GM06990 (cell line): ENCODE results near the gene FHOD3.

Experiments
- DNase-seq: peaks from one replicate; pipeline ENCODE4 v3.0.0-alpha.2; 2011; ENCODE audit not compliant: insufficient read length; ENCODE audit errors: extremely low read depth
- H3K27me3 ChIP-seq: replicated peaks from 2 replicates; pipeline ENCODE4 v1.6.0; 2011; ENCODE audit warnings: low read length; ENCODE audit not compliant: control insufficient read depth, insufficient read depth
- H3K36me3 ChIP-seq: 2 replicates; pipeline ENCODE4 v1.5.1; 2011; ENCODE audit warnings: low read length; ENCODE audit not compliant: control insufficient read depth, insufficient read depth
- H3K4me3 ChIP-seq: replicated peaks from 2 replicates; pipeline ENCODE4 v1.5.1; 2011; ENCODE audit warnings: low read depth, mild to moderate bottlenecking, control low read depth, low read length
- CTCF ChIP-seq: IDR thresholded peaks from 2 replicates; pipeline ENCODE4 v1.5.1; 2011; ENCODE audit warnings: low read length, control low read depth, mild to moderate bottlenecking, inconsistent platforms; ENCODE audit not compliant: insufficient read depth, poor library complexity, severe bottlenecking

Gene FHOD3

DNA sequence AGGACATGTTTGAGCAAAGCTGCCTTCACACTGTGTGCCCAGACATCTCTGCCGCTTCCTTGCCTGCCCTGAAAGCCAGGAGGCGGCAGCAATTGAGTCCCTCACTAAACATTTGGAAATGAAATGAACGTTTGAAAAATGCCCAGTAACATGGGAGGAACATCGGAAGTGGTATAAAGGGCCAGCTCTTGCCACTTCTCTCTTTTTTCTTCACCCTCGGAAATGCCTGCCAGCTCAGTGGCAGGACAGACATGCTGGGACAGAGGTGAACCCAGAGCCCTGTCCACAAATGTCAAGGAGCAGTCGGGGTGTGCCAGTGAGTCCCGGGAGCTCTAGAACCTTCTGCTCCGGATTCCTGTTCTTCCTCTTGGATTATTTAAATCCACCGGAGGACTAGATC lies 485.2 kb downstream of the FHOD3 start:
- H3K27me3 ChIP-seq, result no peaks in the 10 kb centered on the region
- no peak overlapping the region for H3K4me3 ChIP-seq
- DNase-seq, result no peak
- peaks cover 7% of the 10 kb centered on the region for H3K36me3 ChIP-seq
- TF ChIP-seq CTCF, result no peak

- no peak overlapping the region for H3K4me3 ChIP-seq
- TF ChIP-seq CTCF, result no peak
- no peak for DNase-seq
- H3K36me3 ChIP-seq, result peaks cover 6% of the 10 kb centered on the region
- no peaks in the 10 kb centered on the region for H3K27me3 ChIP-seq
These were observed 486.3 kb downstream of the FHOD3 start for GRCh38 chr18:36783792-36784191.

- DNase-seq, result no peak
- H3K4me3 ChIP-seq, result no peak overlapping the region
- H3K36me3 ChIP-seq, result peaks cover 2% of the 10 kb centered on the region
- no peaks in the 10 kb centered on the region for H3K27me3 ChIP-seq
- no peak for TF ChIP-seq CTCF
These were observed 489.2 kb downstream of the FHOD3 start for GRCh38 chr18:36786686-36787085.

DNA sequence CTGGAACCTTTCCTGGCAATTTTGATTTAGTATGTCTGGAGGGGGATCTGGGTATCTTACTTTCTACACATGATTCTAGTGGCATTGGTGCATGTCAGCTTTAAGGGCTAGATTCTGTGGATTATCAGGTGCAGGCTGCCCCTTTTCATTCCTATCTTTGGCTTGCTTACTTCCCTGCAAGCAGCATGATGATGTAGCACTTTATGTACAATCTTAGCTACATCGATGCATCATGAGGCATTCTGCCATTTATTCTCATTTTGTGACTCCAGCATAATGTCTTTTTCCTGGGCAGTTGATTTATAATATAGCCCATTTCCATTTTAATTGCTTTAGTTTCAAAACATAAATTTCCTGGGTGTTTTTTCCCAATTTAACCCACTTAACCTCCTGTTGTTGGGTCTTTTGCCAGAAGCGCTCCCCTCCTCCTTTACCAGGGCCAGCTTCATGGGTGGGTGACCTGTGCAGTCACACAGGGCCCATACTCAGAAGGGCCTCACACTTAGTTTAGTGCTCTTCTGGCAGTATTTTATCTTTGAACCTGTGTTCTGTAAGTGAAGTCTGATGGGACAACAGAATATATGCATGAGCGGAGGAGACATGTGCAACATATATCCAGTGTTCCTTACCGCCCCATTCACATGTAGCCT lies 495.2 kb downstream of the FHOD3 start:
- Histone ChIP-seq H3K4me3 (no peak overlapping the region), H3K36me3 (peaks cover 6% of the 10 kb centered on the region), H3K27me3 (no peaks in the 10 kb centered on the region)
- no peak for DNase-seq
- no peak for TF ChIP-seq CTCF

- Histone ChIP-seq H3K36me3 (peaks cover 10% of the 10 kb centered on the region), H3K4me3 (no peak overlapping the region), H3K27me3 (no peaks in the 10 kb centered on the region)
- DNase-seq, result no peak
- no peak for TF ChIP-seq CTCF
These were observed 501.4 kb downstream of the FHOD3 start for GRCh38 chr18:36798738-36799473.

DNA sequence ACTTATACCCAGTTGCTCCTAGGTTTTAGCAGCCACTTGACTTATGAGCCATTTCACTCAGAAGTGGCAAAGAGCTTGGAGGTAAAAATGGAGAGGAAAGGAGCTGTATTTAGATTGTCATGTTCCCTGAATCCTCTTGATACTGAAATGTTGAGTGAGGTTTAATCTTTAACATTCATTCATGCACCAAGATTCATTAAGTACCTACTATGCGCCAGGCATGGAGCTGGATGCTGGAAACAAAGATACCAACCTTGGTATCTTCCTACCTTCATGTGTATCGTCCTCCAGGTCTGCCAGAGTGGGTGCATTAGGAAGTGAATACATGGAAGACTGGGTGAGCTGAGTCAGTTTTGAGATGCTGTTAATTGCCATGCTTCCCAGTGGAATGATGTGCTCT lies 507.6 kb downstream of the FHOD3 start:
- Histone ChIP-seq H3K27me3 (no peaks in the 10 kb centered on the region), H3K4me3 (no peak overlapping the region), H3K36me3 (peaks cover 4% of the 10 kb centered on the region)
- no peak for TF ChIP-seq CTCF
- no peak for DNase-seq
